Activated CD8-positive, alpha-beta memory T cell treated with anti-CD3 and anti-CD28 coated beads for 36 hours (primary cell): ENCODE results near the gene ATP8B3. TPM values are rescaled to one million over a fixed set of nuclear protein-coding genes. Genes with fewer than 3 reads are reported as not detected.

ENCODE experiments used
- CTCF ChIA-PET: fragments of 350-600 bp; sonication (Branson Sonifier 250); formaldehyde crosslinking; loops from one replicate; lab custom pipeline; 2021; ENCODE audit warnings: antibody characterized with exemption; lab: Charles Lee
- POLR2A ChIA-PET: fragments of 350-600 bp; sonication (Branson Sonifier 250); formaldehyde crosslinking; loops from one replicate; lab custom pipeline; 2021; ENCODE audit warnings: antibody characterized with exemption; lab: Charles Lee
- total RNA-seq, 2 experiments: library from RNA; stranded (reverse); gene quantifications; one replicate each; pipeline ENCODE4 v1.2.3, GENCODE V29; 2021

Gene ATP8B3
- total RNA-seq, 2 experiments from 2014 or later: 1.5 to 1.7 TPM

DNA sequence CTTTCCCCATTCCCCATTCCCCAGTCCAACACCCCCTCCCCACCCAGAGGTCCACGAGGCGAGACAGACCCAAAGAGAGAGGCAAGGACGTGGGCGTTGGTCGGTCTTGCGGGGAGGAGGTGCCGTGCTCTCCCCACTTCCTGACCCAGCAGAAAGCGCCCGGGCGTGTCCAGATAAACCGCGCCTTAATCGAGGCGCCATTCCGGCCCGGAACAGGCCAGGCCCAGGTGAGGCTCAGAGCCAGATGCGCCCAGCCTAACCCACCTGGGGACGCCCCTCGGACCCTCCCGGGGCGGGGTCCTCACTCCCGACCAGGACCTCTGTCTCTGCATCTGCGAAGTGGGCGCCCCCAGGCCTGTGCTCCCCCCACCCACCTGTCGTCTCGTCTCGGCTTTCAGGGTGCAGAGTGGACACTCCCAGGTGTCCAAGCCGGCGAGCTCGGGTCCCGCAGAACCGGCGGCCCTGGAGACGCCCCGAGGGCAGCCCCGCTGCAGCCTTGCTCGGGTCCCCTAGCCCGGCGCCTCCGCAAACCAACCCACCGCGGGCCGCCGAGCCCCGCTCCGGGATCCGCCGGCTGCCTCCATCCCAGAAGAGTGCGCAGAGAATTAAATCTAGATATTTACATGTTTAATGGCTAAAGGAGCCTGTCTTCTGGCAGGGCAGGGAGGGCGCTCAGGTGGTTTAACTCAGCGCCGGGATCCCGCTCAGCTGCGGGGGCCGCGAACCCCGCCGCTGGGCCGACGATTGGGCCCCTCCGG lies 63.8 kb downstream of the ATP8B3 start:
- CTCF ChIA-PET: no interaction called here
- POLR2A ChIA-PET: no interaction called here

- CTCF ChIA-PET: interaction anchor here (0.6 kb wide), 1 partner anchor 78 kb away, joined by 3 read pairs; no protein-coding TSS in a partner anchor
- POLR2A ChIA-PET: interaction anchor here (0.6 kb wide), 2 partner anchors 39 to 79 kb away, joined by 4 to 5 read pairs; no protein-coding TSS in a partner anchor
Observed at GRCh38 chr19:1747285-1748114, 64.6 kb downstream of the ATP8B3 start.

- ChIA-PET CTCF (interaction anchor here (0.6 kb wide), 2 partner anchors 77 to 638 kb away, joined by 3 read pairs; no protein-coding TSS in a partner anchor), POLR2A (interaction anchor here (0.6 kb wide), 2 partner anchors 40 to 79 kb away, joined by 4 to 5 read pairs; no protein-coding TSS in a partner anchor)
Observed at GRCh38 chr19:1746401-1747284, 65.4 kb downstream of the ATP8B3 start.

DNA sequence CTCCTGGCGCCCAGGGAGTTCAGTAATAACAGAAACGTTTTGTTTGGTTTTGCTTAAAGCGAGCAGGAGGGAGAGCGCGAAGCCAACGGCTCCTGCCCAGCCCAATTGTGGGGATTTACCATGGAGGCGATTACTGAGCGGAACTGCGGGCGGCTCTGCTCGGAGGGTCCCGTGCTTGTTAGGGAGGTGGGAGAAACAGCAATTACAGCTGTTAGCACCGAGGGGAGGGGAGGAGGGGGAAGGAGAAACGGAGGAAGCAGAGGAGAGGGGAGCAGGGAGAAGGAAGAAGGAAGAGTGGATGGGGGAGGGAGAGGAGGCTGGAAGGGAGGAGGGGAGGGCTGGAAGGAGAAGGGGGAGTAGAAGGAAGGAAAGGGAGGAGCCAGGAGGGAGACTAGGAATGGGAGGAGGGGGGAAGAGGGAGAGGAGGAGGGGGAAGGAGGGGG lies 66.5 kb downstream of the ATP8B3 start:
- POLR2A ChIA-PET: no interaction called here
- CTCF ChIA-PET: no interaction called here

- CTCF ChIA-PET: interaction anchor here (0.6 kb wide), 1 partner anchor 402 kb away, joined by 3 read pairs; no protein-coding TSS in a partner anchor
- POLR2A ChIA-PET: no interaction called here
Observed at GRCh38 chr19:1744822-1745563, 67.1 kb downstream of the ATP8B3 start.

DNA sequence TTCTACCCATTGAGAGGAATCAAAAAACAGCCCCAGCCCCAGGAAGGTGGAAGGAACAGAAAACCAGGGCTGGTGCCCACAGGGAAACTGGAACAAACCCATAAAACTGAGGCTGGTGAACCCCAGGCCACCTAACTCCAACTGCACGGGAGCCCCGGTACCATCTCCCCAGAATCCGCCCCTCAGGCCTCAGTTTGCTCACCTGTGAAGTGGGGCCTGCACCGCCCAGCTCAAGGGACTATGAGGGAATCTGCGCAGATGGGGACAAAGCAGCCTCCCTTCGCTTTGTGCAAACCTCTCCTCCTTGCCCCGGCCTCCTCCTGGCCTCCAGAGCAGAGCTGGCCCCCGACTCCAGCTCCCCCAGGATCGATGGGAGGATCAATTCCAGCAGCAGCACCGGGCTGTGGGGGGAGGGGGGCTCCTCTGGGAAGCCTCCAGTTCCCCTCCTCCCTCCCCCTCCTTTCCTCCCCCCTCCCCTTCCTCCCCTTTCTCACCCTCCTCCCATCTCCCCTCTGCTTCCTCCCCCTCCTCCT lies 67.9 kb downstream of the ATP8B3 start:
- ChIA-PET POLR2A (no interaction called here), CTCF (interaction anchor here (0.6 kb wide), 1 partner anchor 401 kb away, joined by 3 read pairs; no protein-coding TSS in a partner anchor)

- CTCF ChIA-PET: interaction anchor here (1.4 kb wide), 1 partner anchor 71 kb away, joined by 4 read pairs; no protein-coding TSS in a partner anchor
- POLR2A ChIA-PET: interaction anchor here (0.7 kb wide), 1 partner anchor 87 kb away, joined by 4 read pairs; no protein-coding TSS in a partner anchor
Observed at GRCh38 chr19:1742989-1743696, 68.9 kb downstream of the ATP8B3 start.

- CTCF ChIA-PET: no interaction called here
- POLR2A ChIA-PET: no interaction called here
Observed at GRCh38 chr19:1739960-1740629, 72.0 kb downstream of the ATP8B3 start.

- ChIA-PET POLR2A (no interaction called here), CTCF (no interaction called here)
Observed at GRCh38 chr19:1736927-1737326, 75.1 kb downstream of the ATP8B3 start.

DNA sequence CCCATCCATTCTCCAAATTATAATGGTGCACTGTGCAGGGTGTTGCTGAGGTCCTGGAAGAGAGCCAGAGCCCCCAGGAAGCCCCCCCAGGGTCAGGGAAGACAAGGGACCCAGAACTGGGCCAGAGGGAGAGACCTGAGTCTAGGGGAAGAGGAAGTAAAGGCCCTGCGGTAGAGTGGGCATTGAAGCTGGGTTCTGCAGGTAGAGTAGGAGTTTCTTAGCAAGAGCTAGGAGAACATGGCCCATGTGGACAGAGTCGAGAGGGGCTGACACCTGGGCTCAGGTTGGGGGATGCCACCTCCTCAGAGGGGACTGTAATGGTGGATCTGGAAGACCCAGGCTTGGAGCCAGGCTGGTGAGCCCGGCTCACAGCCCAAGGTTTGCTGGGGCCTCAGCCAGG lies 75.8 kb downstream of the ATP8B3 start:
- CTCF ChIA-PET: no interaction called here
- POLR2A ChIA-PET: no interaction called here

- ChIA-PET CTCF (no interaction called here), POLR2A (no interaction called here)
Observed at GRCh38 chr19:1734321-1734966, 77.6 kb downstream of the ATP8B3 start.

Other genes with a start within 250 kb of the ATP8B3 start
- gene MEX3D, start 244.0 kb downstream of the ATP8B3 start, total RNA-seq: 10 to 100 TPM; 11.0 to 11.9 TPM
- gene MBD3, start 219.4 kb downstream of the ATP8B3 start, total RNA-seq: 100 to 1,000 TPM; 127 to 130 TPM
- gene UQCR11, start 206.8 kb downstream of the ATP8B3 start, total RNA-seq: 100 to 1,000 TPM; 254 to 264 TPM
- gene TCF3, start 159.7 kb downstream of the ATP8B3 start, total RNA-seq: 100 to 1,000 TPM; 103 to 109 TPM
- not detected for gene ONECUT3, start 58.8 kb downstream of the ATP8B3 start, total RNA-seq
- 10 to 100 TPM; 52.5 to 53.0 TPM for gene REXO1, start 36.2 kb upstream of the ATP8B3 start, total RNA-seq
- gene KLF16, start 51.3 kb upstream of the ATP8B3 start, total RNA-seq: 10 to 100 TPM; 41.5 to 45.7 TPM
- 100 to 1,000 TPM; 117 to 125 TPM for gene ABHD17A, start 73.2 kb upstream of the ATP8B3 start, total RNA-seq
- 1 to 10 TPM; 7.3 to 8.0 TPM for gene ADAT3, start 93.1 kb upstream of the ATP8B3 start, total RNA-seq
- 10 to 100 TPM; 43.6 to 48.6 TPM for gene SCAMP4, start 93.1 kb upstream of the ATP8B3 start, total RNA-seq
- gene CSNK1G2, start 128.9 kb upstream of the ATP8B3 start, total RNA-seq: 10 to 100 TPM; 62.9 to 64.7 TPM
- 10 to 100 TPM; 17.0 to 24.8 TPM for gene BTBD2, start 203.4 kb upstream of the ATP8B3 start, total RNA-seq
- 100 to 1,000 TPM; 164 to 171 TPM for gene MKNK2, start 239.0 kb upstream of the ATP8B3 start, total RNA-seq